HepG2 (cell line): ENCODE data around the gene TAF1B. TPM values are rescaled to one million over a fixed set of nuclear protein-coding genes. Genes with fewer than 3 reads are reported as not detected.

Source experiments
- ARID2 ChIP-seq: sonication (generic); formaldehyde crosslinking; IDR thresholded peaks from 2 replicates; pipeline ENCODE4 v1.8.1; 2022; ENCODE audit warnings: mild to moderate bottlenecking, missing genetic modification reagents, borderline replicate concordance
- ARID4A ChIP-seq: sonication (generic); formaldehyde crosslinking; IDR thresholded peaks from 2 replicates; pipeline ENCODE4 v1.5.0; 2020; ENCODE audit warnings: mild to moderate bottlenecking, missing genetic modification reagents, borderline replicate concordance
- CSRNP1 ChIP-seq: sonication (generic); formaldehyde crosslinking; IDR thresholded peaks from 2 replicates; pipeline ENCODE4 v1.8.1; 2023; ENCODE audit warnings: mild to moderate bottlenecking, missing genetic modification reagents
- ELF3 ChIP-seq: IDR thresholded peaks from 2 replicates; pipeline ENCODE4 v1.6.1; 2016; ENCODE audit warnings: missing genetic modification reagents, missing compliant biosample characterization
- FOSL2 ChIP-seq: sonication (generic); formaldehyde crosslinking; IDR thresholded peaks from 2 replicates; pipeline ENCODE4 v1.4.0; 2020; ENCODE audit warnings: missing genetic modification reagents
- GABPA ChIP-seq, 2 experiments: IDR thresholded peaks; 2 replicates each; pipeline ENCODE4 v1.6.1; 2011 to 2016; ENCODE audit warnings: low read depth in 2 of 2, low read length in 1 of 2, missing biosample characterization in 1 of 2, missing genetic modification characterization in 1 of 2
- GZF1 ChIP-seq: sonication (generic); formaldehyde crosslinking; IDR thresholded peaks from 2 replicates; pipeline ENCODE4 v1.5.1; 2020; ENCODE audit warnings: mild to moderate bottlenecking, missing genetic modification reagents
- HNF4A ChIP-seq: sonication (generic); formaldehyde crosslinking; IDR thresholded peaks from 2 replicates; pipeline ENCODE4 v1.4.0; 2020; ENCODE audit warnings: missing genetic modification reagents
- MXD1 ChIP-seq: sonication (generic); formaldehyde crosslinking; IDR thresholded peaks from 2 replicates; pipeline ENCODE4 v1.4.0; 2020; ENCODE audit warnings: mild to moderate bottlenecking, missing genetic modification reagents
- PRDM15 ChIP-seq: sonication (generic); formaldehyde crosslinking; IDR thresholded peaks from 2 replicates; pipeline ENCODE4 v1.4.0; 2020; ENCODE audit warnings: missing genetic modification reagents
- RCOR2 ChIP-seq: IDR thresholded peaks from 2 replicates; pipeline ENCODE4 v1.6.1; 2016; ENCODE audit warnings: missing biosample characterization, missing genetic modification reagents
- SP5 ChIP-seq: IDR thresholded peaks from 2 replicates; pipeline ENCODE4 v1.6.1; 2016; ENCODE audit warnings: low read depth, borderline replicate concordance
- THAP11 ChIP-seq: IDR thresholded peaks from 2 replicates; pipeline ENCODE4 v1.6.1; 2016; ENCODE audit warnings: missing biosample characterization, missing genetic modification reagents
- ZNF234 ChIP-seq: sonication (generic); formaldehyde crosslinking; conservative IDR thresholded peaks from 2 replicates; pipeline ENCODE4 v1.5.1; 2020; ENCODE audit warnings: mild to moderate bottlenecking, missing genetic modification reagents
- ZNF317 ChIP-seq: sonication (generic); formaldehyde crosslinking; IDR thresholded peaks from 2 replicates; pipeline ENCODE4 v1.5.0; 2020; ENCODE audit warnings: mild to moderate bottlenecking, missing genetic modification reagents
- ZNF33B ChIP-seq: sonication (generic); formaldehyde crosslinking; IDR thresholded peaks from 2 replicates; pipeline ENCODE4 v1.5.1; 2020; ENCODE audit warnings: mild to moderate bottlenecking, missing genetic modification reagents
- polyA plus RNA-seq, 8 experiments: library from polyadenylated mRNA; depleted of rRNA in 3 of 8; stranded (reverse) in 7 of 8; unstranded in 1 of 8; fragments of >200 nt; fragmentation: Illumina TruSeq in 4 of 8; extraction: Trizol in 4 of 8; gene quantifications; 2 replicates each; pipeline versions ENCODE4 v1.2.1 to v1.2.3, GENCODE V29; 2011 to 2016; ENCODE audit warnings: low read depth in 4 of 8, missing spikeins in 1 of 8, mixed read lengths in 1 of 8; ENCODE audit not compliant: insufficient read depth in 1 of 8
- total RNA-seq, 5 experiments: library from RNA; depleted of rRNA; stranded (reverse); fragments of >200 nt; fragmentation: Illumina TruSeq; extraction: Trizol; gene quantifications; 2 replicates each; pipeline ENCODE4 v1.2.3, GENCODE V29; 2016; ENCODE audit warnings: low read depth in 1 of 5

TAF1B gene
- total and polyA plus RNA-seq, 2 of the 13 experiments (the other 11 are each of a cell fraction or from before 2014, with no cell fraction given) = 13.3 to 27.7 TPM

- TF ChIP-seq ARID4A (CRISPR knock-in tag) (peak; percentile 25), HNF4A (CRISPR knock-in tag) (peak; percentile 71), FOSL2 (CRISPR knock-in tag) (0 out of 2 replicates have a peak, but pooled peaks have one; percentile 2), GZF1 (CRISPR knock-in tag) (no peak), GABPA (IDR thresholded peaks at IDR 0.05; ENCODE audit: low read depth, low read length) (no peak), GABPA (CRISPR knock-in tag; IDR thresholded peaks at IDR 0.05; ENCODE audit: low read depth) (peak; percentile 44), ELF3 (CRISPR knock-in tag) (peak; percentile 70), RCOR2 (CRISPR knock-in tag) (no peak), ZNF33B (CRISPR knock-in tag) (no peak), THAP11 (CRISPR knock-in tag) (0 out of 2 replicates have a peak, but pooled peaks have one; percentile 25), ZNF317 (peak; percentile 73), ARID2 (CRISPR knock-in tag) (no peak), CSRNP1 (0 out of 2 replicates have a peak, but pooled peaks have one; percentile 29), ZNF234 (CRISPR knock-in tag) (no peak), SP5 (CRISPR knock-in tag) (peak; percentile 63; the same call in 1 of the 2 replicates), PRDM15 (peak; percentile 83; the same call in 1 of the 2 replicates), MXD1 (CRISPR knock-in tag) (peak; percentile 39; the same call in 1 of the 2 replicates)
These were observed 106.1 kb downstream of the TAF1B start (continued) for GRCh38 chr2:9949239-9949991.
